Ishikawa (cell line): ENCODE results near the gene ADISSP.

Experiments
- CEBPB ChIP-seq: IDR thresholded peaks from 2 replicates; pipeline ENCODE4 v1.6.1; 2012
- EGR1 ChIP-seq: IDR thresholded peaks from 2 replicates; pipeline ENCODE4 v1.6.1; 2012
- FOXM1 ChIP-seq: IDR thresholded peaks from 2 replicates; pipeline ENCODE4 v1.6.1; 2012; ENCODE audit warnings: low read depth, borderline replicate concordance

- TF ChIP-seq CEBPB (no peak), EGR1 (no peak), FOXM1 (no peak)
Measured at GRCh38 chr20:3711484-3711941, 56.0 kb downstream of the ADISSP start.
